ENCODE data around the gene LRRC8D. TPM values are rescaled to one million over a fixed set of nuclear protein-coding genes. Genes with fewer than 3 reads are reported as not detected.
"Not testable (repeated sequence)": the region's sequence is repeated elsewhere in the genome, so short reads cannot be mapped to it uniquely, and the experiment has no call there.

Gene LRRC8D
- total RNA-seq, 2 experiments from 2014 or later: 14.4 to 15.0 TPM

- no peaks in the 10 kb centered on the region for H3K27me3 Mint-ChIP-seq (ENCODE audit: low read depth)
- no peaks in the 10 kb centered on the region for H3K36me3 Mint-ChIP-seq (ENCODE audit: low read depth)
- DNase-seq: no peak
- no peaks in the 10 kb centered on the region for H3K4me1 Mint-ChIP-seq (ENCODE audit: low read depth)
- H3K27ac Mint-ChIP-seq: no peak overlapping the region
- no peaks in the 10 kb centered on the region for H3K9me3 Mint-ChIP-seq
- intact Hi-C loops (cut with micrococcal nuclease): no loop called here
- H3K4me3 Mint-ChIP-seq: no peak overlapping the region
- CTCF ChIA-PET: interaction anchor here (1.6 kb wide), 1 partner anchor 10 kb away, joined by 9 read pairs; no protein-coding TSS in a partner anchor
Observed at GRCh38 chr1:89794406-89794805, 26.4 kb upstream of the LRRC8D start.

- H3K4me1 Mint-ChIP-seq (ENCODE audit: low read depth); H3K9me3 Mint-ChIP-seq; H3K27ac Mint-ChIP-seq; H3K4me3 Mint-ChIP-seq; H3K36me3 Mint-ChIP-seq (ENCODE audit: low read depth); DNase-seq; intact Hi-C loops (cut with micrococcal nuclease); H3K27me3 Mint-ChIP-seq (ENCODE audit: low read depth): not testable (repeated sequence)
- CTCF ChIA-PET: interaction anchor here (1.6 kb wide), 1 partner anchor 9 kb away, joined by 9 read pairs; no protein-coding TSS in a partner anchor
Observed at GRCh38 chr1:89795571-89795970, 25.3 kb upstream of the LRRC8D start.

GRCh38 chr1:89797876-89798275, 23.0 kb upstream of the LRRC8D start:
- intact Hi-C loops (cut with micrococcal nuclease); CTCF ChIA-PET; H3K36me3 Mint-ChIP-seq (ENCODE audit: low read depth); H3K27me3 Mint-ChIP-seq (ENCODE audit: low read depth); H3K27ac Mint-ChIP-seq; DNase-seq; H3K4me1 Mint-ChIP-seq (ENCODE audit: low read depth); H3K4me3 Mint-ChIP-seq; H3K9me3 Mint-ChIP-seq: not testable (repeated sequence)

- Mint-ChIP-seq H3K9me3 (no peaks in the 10 kb centered on the region), H3K4me1 (ENCODE audit: low read depth) (no peaks in the 10 kb centered on the region), H3K36me3 (ENCODE audit: low read depth) (no peaks in the 10 kb centered on the region), H3K27me3 (ENCODE audit: low read depth) (no peaks in the 10 kb centered on the region), H3K4me3 (no peak overlapping the region), H3K27ac (no peak overlapping the region)
- CTCF ChIA-PET: interaction anchor here (0.6 to 1.5 kb wide), 2 partner anchors 188 to 337 kb away, joined by 3 read pairs; no protein-coding TSS in a partner anchor
- intact Hi-C loops (cut with micrococcal nuclease): no loop called here
- DNase-seq: no peak
Observed at GRCh38 chr1:89799495-89799894, 21.3 kb upstream of the LRRC8D start.

GRCh38 chr1:89800022-89800655, 20.7 kb upstream of the LRRC8D start:
- CTCF ChIA-PET: interaction anchor here (0.7 to 5.1 kb wide), 3 partner anchors 187 to 280 kb away, joined by 3 to 52 read pairs (median 4); no protein-coding TSS in a partner anchor
- no peaks in the 10 kb centered on the region for H3K9me3 Mint-ChIP-seq
- no peaks in the 10 kb centered on the region for H3K4me1 Mint-ChIP-seq (ENCODE audit: low read depth)
- H3K4me3 Mint-ChIP-seq: no peak overlapping the region
- H3K27me3 Mint-ChIP-seq (ENCODE audit: low read depth): no peaks in the 10 kb centered on the region
- H3K27ac Mint-ChIP-seq: no peak overlapping the region
- intact Hi-C loops (cut with micrococcal nuclease): no loop called here
- no peak for DNase-seq
- no peaks in the 10 kb centered on the region for H3K36me3 Mint-ChIP-seq (ENCODE audit: low read depth)

- Mint-ChIP-seq H3K4me1 (ENCODE audit: low read depth) (no peaks in the 10 kb centered on the region), H3K36me3 (ENCODE audit: low read depth) (no peaks in the 10 kb centered on the region), H3K4me3 (no peak overlapping the region), H3K27ac (no peak overlapping the region), H3K27me3 (ENCODE audit: low read depth) (no peaks in the 10 kb centered on the region), H3K9me3 (no peaks in the 10 kb centered on the region)
- CTCF ChIA-PET: interaction anchor here (0.7 to 5.1 kb wide), 2 partner anchors 186 to 280 kb away, joined by 4 to 52 read pairs; no protein-coding TSS in a partner anchor
- no peak for DNase-seq
- intact Hi-C loops (cut with micrococcal nuclease): no loop called here
Observed at GRCh38 chr1:89800718-89801117, 20.1 kb upstream of the LRRC8D start.

GRCh38 chr1:89802051-89802450, 18.8 kb upstream of the LRRC8D start:
- Mint-ChIP-seq H3K4me1 (ENCODE audit: low read depth) (no peaks in the 10 kb centered on the region), H3K36me3 (ENCODE audit: low read depth) (no peaks in the 10 kb centered on the region), H3K9me3 (no peaks in the 10 kb centered on the region), H3K27ac (no peak overlapping the region), H3K4me3 (no peak overlapping the region), H3K27me3 (ENCODE audit: low read depth) (no peaks in the 10 kb centered on the region)
- CTCF ChIA-PET: interaction anchor here (0.6 to 5.1 kb wide), 8 partner anchors 11 to 284 kb away, joined by 3 to 52 read pairs (median 4); no protein-coding TSS in a partner anchor
- no peak for DNase-seq
- intact Hi-C loops (cut with micrococcal nuclease): no loop called here

GRCh38 chr1:89802841-89803240, 18.0 kb upstream of the LRRC8D start:
- Mint-ChIP-seq H3K4me3 (no peak overlapping the region), H3K4me1 (ENCODE audit: low read depth) (no peaks in the 10 kb centered on the region), H3K9me3 (no peaks in the 10 kb centered on the region), H3K27me3 (ENCODE audit: low read depth) (no peaks in the 10 kb centered on the region), H3K27ac (no peak overlapping the region), H3K36me3 (ENCODE audit: low read depth) (no peaks in the 10 kb centered on the region)
- CTCF ChIA-PET: interaction anchor here (0.7 to 5.1 kb wide), 11 partner anchors 12 to 188 kb away, joined by 3 to 52 read pairs (median 3); no protein-coding TSS in a partner anchor
- intact Hi-C loops (cut with micrococcal nuclease): no loop called here
- DNase-seq: no peak

- H3K27ac Mint-ChIP-seq: no peak overlapping the region
Observed at GRCh38 chr1:89804642-89805237, 16.1 kb upstream of the LRRC8D start.

GRCh38 chr1:89806616-89807015, 14.2 kb upstream of the LRRC8D start:
- Mint-ChIP-seq H3K4me1 (ENCODE audit: low read depth) (no peaks in the 10 kb centered on the region), H3K27me3 (ENCODE audit: low read depth) (peaks cover 3% of the 10 kb centered on the region), H3K27ac (no peak overlapping the region), H3K4me3 (no peak overlapping the region), H3K9me3 (no peaks in the 10 kb centered on the region), H3K36me3 (ENCODE audit: low read depth) (no peaks in the 10 kb centered on the region)
- CTCF ChIA-PET: interaction anchor here (1.1 to 1.3 kb wide), 3 partner anchors 145 to 178 kb away, joined by 3 to 5 read pairs (median 4); no protein-coding TSS in a partner anchor
- no peak for DNase-seq
- intact Hi-C loops (cut with micrococcal nuclease): no loop called here

More at GRCh38 chr1:89804642-89805237, 16.1 kb upstream of the LRRC8D start:
- Mint-ChIP-seq H3K4me1 (ENCODE audit: low read depth) (no peaks in the 10 kb centered on the region), H3K27me3 (ENCODE audit: low read depth) (peaks cover 2% of the 10 kb centered on the region), H3K4me3 (no peak overlapping the region), H3K36me3 (ENCODE audit: low read depth) (no peaks in the 10 kb centered on the region), H3K9me3 (no peaks in the 10 kb centered on the region)
- DNase-seq: peak; percentile 96
- intact Hi-C loops (cut with micrococcal nuclease): loop anchor here (1.0 to 2.0 kb wide), 5 partner anchors 24 to 190 kb away; partner anchors contain the start of gene ZNF326
- CTCF ChIA-PET: interaction anchor here (0.6 to 5.1 kb wide), 16 partner anchors 10 to 186 kb away, joined by 3 to 52 read pairs (median 3); partner anchors contain the start of gene LRRC8D

- CTCF ChIA-PET: interaction anchor here (0.7 to 2.1 kb wide), 4 partner anchors 146 to 182 kb away, joined by 3 to 9 read pairs (median 4); no protein-coding TSS in a partner anchor
- Mint-ChIP-seq H3K4me3 (no peak overlapping the region), H3K9me3 (no peaks in the 10 kb centered on the region), H3K27me3 (ENCODE audit: low read depth) (peaks cover 3% of the 10 kb centered on the region), H3K4me1 (ENCODE audit: low read depth) (no peaks in the 10 kb centered on the region), H3K36me3 (ENCODE audit: low read depth) (no peaks in the 10 kb centered on the region), H3K27ac (no peak overlapping the region)
- intact Hi-C loops (cut with micrococcal nuclease): no loop called here
- DNase-seq: no peak
Observed at GRCh38 chr1:89807503-89807902, 13.3 kb upstream of the LRRC8D start.

GRCh38 chr1:89807983-89808382, 12.8 kb upstream of the LRRC8D start:
- no peaks in the 10 kb centered on the region for H3K9me3 Mint-ChIP-seq
- CTCF ChIA-PET: interaction anchor here (0.7 to 2.1 kb wide), 6 partner anchors 18 to 181 kb away, joined by 3 to 9 read pairs (median 3); no protein-coding TSS in a partner anchor
- H3K27me3 Mint-ChIP-seq (ENCODE audit: low read depth): peaks cover 3% of the 10 kb centered on the region
- no peak for DNase-seq
- no peaks in the 10 kb centered on the region for H3K4me1 Mint-ChIP-seq (ENCODE audit: low read depth)
- intact Hi-C loops (cut with micrococcal nuclease): no loop called here
- no peak overlapping the region for H3K27ac Mint-ChIP-seq
- H3K4me3 Mint-ChIP-seq: no peak overlapping the region
- H3K36me3 Mint-ChIP-seq (ENCODE audit: low read depth): no peaks in the 10 kb centered on the region
